Aorta (tissue), 5 donors: ENCODE measurements around the gene HCK. TPM values are rescaled to one million over a fixed set of nuclear protein-coding genes. Genes with fewer than 3 reads are reported as not detected.
"Not testable (repeated sequence)": the region's sequence is repeated elsewhere in the genome, so short reads cannot be mapped to it uniquely, and the experiment has no call there.

Source experiments
- ATAC-seq: fragments of 200-7000 bp; cut with Tn5 transposase; one replicate; pipeline ENCODE4 v1.9.1; 2022; ENCODE audit warnings: moderate library complexity; ENCODE audit not compliant: low FRiP score
- DNase-seq, 2 donors: peaks; one replicate each; pipeline ENCODE4 v3.0.0-alpha.2; 2020
- H3K27ac ChIP-seq, 2 donors: one replicate each; pipeline ENCODE4 v1.5.1; 2013; ENCODE audit warnings: low read length in 2 of 2, mild to moderate bottlenecking in 2 of 2, moderate library complexity in 2 of 2, control low read depth in 1 of 2, inconsistent platforms in 1 of 2, low read depth in 1 of 2
- H3K27me3 ChIP-seq, 2 donors: one replicate each; pipeline ENCODE4 v1.6.1; 2013; ENCODE audit warnings: control low read depth in 1 of 2, low read length in 1 of 2, mild to moderate bottlenecking in 1 of 2, moderate library complexity in 1 of 2; ENCODE audit not compliant: insufficient read depth in 2 of 2, control insufficient read depth in 1 of 2
- H3K36me3 ChIP-seq, 2 donors: one replicate each; pipeline ENCODE4 v1.6.1; 2013; ENCODE audit warnings: control low read depth in 1 of 2, low read length in 1 of 2, mild to moderate bottlenecking in 1 of 2; ENCODE audit not compliant: insufficient read depth in 2 of 2, control insufficient read depth in 1 of 2
- H3K4me1 ChIP-seq, 2 donors: one replicate each; pipeline ENCODE4 v1.6.1; 2013; ENCODE audit warnings: low read length in 2 of 2, control low read depth in 1 of 2, mild to moderate bottlenecking in 1 of 2, moderate library complexity in 1 of 2; ENCODE audit not compliant: insufficient read depth in 2 of 2, control insufficient read depth in 1 of 2
- H3K4me3 ChIP-seq, 2 donors: one replicate each; pipeline ENCODE4 v1.5.1; 2013; ENCODE audit warnings: low read length in 2 of 2, control low read depth in 1 of 2, mild to moderate bottlenecking in 1 of 2
- H3K9me3 ChIP-seq: one replicate; pipeline ENCODE4 v1.6.1; 2013; ENCODE audit warnings: mild to moderate bottlenecking, low read length; ENCODE audit not compliant: control insufficient read depth
- WGBS, 2 donors: extraction: QIAGEN DNeasy Blood & Tissue Kit; methylation state at CpG; one replicate each; pipeline ENCODE4 v1.1.7; 2013; 5-methylcytosine and 5-hydroxymethylcytosine counted together
- intact Hi-C, 2 donors: fragments of 100-400 bp; cut with DNase I; formaldehyde crosslinking; loops; one replicate each; pipeline versions ENCODE4 v1.14.2 to v1.15.0; 2022
- polyA plus RNA-seq, 2 donors: library from polyadenylated mRNA; stranded (reverse); fragments of 200-250 nt; gene quantifications; one replicate each; pipeline ENCODE4 v1.2.3, GENCODE V29; 2013
- total RNA-seq, 2 donors: library from RNA; stranded (reverse); fragmentation: NEBNext Ultra II Directional; extraction: Animal tissue kit (Norgen Biotek cat#: 25700); gene quantifications; one replicate each; pipeline ENCODE4 v1.2.1, GENCODE V29; 2021
- donor health status: healthy with polysubstance abuse.
- donor health status: Bipolar disorder and iron deficiency.
- donor health status: DM: no; HTN: no; CAD: no.
- donor health status: DM: no; HTN: no; CAD: no.
- donor health status: DM: yes; HTN: yes; CAD: no.

Gene HCK
- total and polyA plus RNA-seq, 4 donors: 4.0 to 28.6 (median 20.3) TPM

DNA sequence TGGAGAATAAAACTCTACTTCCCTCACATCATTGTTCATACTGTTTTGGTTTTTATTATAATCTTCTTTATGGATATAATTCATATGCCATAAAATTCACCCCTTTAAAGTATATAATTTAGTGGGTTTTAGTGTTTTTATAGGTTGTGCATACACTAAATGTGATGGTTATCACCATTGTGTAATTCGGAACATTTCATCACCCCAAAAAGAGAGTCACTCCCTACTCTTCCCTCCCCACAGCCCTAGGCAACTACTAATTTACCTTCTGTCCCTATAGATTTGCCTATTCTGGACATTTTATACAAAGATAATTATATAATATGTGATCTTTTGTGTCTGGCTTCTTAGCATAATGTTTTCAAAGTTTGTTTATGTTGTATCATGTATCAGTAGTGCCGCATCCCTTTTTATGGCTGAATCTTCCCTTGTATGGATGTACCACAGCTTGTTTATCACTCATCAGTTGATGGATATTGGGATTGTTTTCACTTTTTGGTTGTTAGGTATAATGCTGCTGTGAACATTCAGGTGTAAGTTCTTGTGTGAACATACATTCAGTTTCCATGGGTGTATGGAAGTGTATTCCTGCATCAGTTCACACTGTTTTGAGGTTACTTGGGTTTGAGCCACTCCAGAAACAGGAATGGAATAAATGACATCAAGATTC, 61.7 kb downstream of the HCK start:
- H3K27ac ChIP-seq: no peak overlapping the region
- WGBS, 2 donors: 85 to 94% methylated on average over 2 of the region's 2 CpGs
- ATAC-seq: no peak
- H3K4me1 ChIP-seq: peaks cover 4 to 6% of the 10 kb centered on the region in 2 donors
- intact Hi-C loops: no loop called here
- H3K36me3 ChIP-seq: no peaks in the 10 kb centered on the region
- H3K4me3 ChIP-seq: no peak overlapping the region
- no peaks in the 10 kb centered on the region for H3K9me3 ChIP-seq
- no peak for DNase-seq
- H3K27me3 ChIP-seq: no peaks in the 10 kb centered on the region

DNA sequence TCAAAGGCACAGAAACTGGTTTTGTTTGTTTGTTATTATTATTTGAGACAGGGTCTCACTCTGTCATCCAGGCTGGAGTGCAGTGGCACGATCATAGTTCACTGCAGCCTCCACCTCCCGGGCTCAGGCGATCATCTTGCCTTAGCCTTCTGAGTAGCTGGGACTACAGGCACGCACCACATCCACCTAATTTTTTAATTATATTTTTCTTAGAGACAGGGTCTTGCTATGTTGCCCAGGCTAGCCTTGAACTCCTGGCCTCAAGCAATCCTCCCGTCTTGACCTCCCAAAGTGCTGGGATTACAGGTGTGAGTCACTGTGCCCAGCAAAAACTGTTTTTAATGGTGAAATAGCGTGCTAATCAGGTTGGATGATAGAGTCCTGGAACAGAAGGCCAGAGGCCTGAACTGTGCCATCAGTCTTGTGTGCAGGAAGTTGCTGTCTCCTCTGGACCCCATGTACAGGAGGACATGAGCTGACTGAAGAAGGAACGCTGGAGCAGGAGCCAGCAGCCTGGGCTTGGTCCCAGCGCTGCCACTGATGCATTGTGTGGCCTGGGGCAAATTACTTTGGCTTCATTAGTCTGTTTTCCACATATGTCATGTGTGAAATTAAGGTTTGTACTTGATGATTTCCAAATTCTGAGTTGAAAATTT, 62.4 kb downstream of the HCK start:
- ATAC-seq: no peak
- WGBS, 2 donors: 79 to 81% methylated on average over 8 of the region's 8 CpGs
- Histone ChIP-seq H3K9me3 (no peaks in the 10 kb centered on the region), H3K4me3 (no peak overlapping the region), H3K27me3 (no peaks in the 10 kb centered on the region), H3K36me3 (no peaks in the 10 kb centered on the region), H3K4me1 (peaks cover 4 to 6% of the 10 kb centered on the region in 2 donors), H3K27ac (no peak overlapping the region)
- DNase-seq: no peak
- intact Hi-C loops: no loop called here

DNA sequence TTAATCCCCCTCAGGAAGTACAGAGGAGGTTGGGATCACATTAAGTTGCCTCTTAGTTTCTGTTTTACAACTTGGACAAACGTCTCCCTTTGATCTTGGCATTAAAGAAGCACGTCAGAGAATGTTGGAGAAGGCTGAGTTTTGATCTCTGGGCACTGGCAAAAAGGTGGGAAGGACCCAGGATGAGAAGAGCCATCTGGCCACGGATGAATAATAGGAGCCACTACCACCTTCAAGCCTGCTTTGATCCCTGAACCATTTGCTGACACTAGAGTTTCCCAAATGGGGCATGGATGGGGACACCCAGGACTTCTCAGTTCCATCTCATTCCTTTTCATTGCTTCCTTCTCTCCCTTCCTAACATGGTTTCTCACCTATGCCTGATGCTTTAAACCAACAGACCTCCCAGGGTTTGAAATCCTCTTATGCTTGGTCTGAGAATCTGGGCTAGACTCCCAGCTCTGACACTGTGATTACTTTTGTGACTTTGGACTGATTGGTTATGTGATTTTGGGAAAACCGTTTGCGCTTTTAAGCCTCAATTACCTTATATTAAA, 63.2 kb downstream of the HCK start:
- H3K27me3 ChIP-seq: no peaks in the 10 kb centered on the region
- no peak for DNase-seq
- H3K4me3 ChIP-seq: no peak overlapping the region
- no peaks in the 10 kb centered on the region for H3K9me3 ChIP-seq
- no peaks in the 10 kb centered on the region for H3K36me3 ChIP-seq
- intact Hi-C loops: no loop called here
- ATAC-seq: no peak
- peaks cover 4 to 6% of the 10 kb centered on the region in 2 donors for H3K4me1 ChIP-seq
- WGBS, 2 donors: 39 to 54% methylated on average over 5 of the region's 5 CpGs
- H3K27ac ChIP-seq: no peak overlapping the region

DNA sequence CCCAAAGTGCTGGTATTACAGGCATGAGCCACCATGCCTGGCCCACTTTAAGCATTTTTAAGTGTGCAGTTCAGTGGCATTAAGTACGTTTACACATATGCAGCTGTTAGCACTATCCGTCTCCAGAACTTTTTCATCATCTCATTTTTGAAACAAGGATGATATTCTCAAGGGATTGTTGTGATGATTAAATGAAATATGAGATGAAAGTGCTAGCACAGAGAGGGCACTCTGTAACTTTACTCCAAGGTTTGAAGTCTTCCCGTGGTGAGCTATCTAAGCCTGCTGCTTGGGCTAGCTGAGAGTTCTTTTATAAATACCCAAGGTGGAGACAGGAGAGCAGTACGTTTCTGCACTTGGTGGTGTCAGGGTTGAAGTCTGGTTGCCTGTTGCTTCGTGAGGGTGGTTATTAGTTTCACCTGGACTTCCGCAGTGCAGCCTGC, 64.1 kb downstream of the HCK start:
- Histone ChIP-seq H3K36me3 (no peaks in the 10 kb centered on the region), H3K4me1 (peaks cover 0 to 2% of the 10 kb centered on the region in 2 donors), H3K9me3 (no peaks in the 10 kb centered on the region), H3K27ac (no peak overlapping the region), H3K27me3 (no peaks in the 10 kb centered on the region), H3K4me3 (no peak overlapping the region)
- no peak for DNase-seq
- WGBS, 2 donors: 63 to 71% methylated on average over 6 of the region's 6 CpGs
- intact Hi-C loops: no loop called here
- no peak for ATAC-seq

DNA sequence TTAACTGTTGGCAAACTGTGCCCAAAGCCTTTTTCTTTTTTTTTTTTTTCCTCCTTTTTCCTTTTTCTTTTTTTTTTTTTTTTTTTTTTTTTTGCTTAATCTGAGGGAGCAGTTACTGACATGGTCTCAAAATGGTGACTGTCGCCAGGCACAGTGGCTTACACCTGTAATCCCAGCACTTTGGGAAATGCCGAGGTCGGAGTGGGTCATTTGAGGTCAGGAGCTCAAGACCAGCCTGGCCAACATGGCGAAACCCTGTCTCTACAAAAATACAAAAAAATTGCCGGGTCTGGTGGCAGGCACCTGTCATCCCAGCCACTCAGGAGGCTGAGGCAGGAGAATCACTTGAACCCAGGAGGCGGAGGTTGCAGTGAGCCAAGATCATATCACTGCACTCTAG, 64.8 kb downstream of the HCK start:
- intact Hi-C loops: not testable (repeated sequence)

DNA sequence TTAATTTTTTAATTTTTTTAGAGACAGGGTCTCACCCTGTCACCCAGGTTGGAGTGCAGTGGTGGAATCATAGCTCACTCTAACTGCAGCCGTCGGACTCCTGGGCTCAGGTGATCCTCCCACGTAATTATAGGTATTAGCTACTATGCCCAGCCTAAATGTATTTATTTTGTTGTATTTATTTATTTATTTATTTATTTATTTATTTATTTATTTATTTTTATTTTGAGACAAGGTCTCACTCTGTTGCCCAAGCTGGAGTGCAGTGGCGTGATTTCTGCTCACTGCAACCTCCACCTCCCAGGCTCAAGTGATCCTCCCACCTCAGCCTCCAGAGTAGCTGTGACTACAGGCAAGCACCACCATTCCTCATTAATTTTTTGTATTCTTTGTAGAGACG, 66.4 kb downstream of the HCK start:
- H3K4me1 ChIP-seq, H3K4me3 ChIP-seq, H3K27me3 ChIP-seq, H3K27ac ChIP-seq, DNase-seq, ATAC-seq, intact Hi-C loops, H3K36me3 ChIP-seq, H3K9me3 ChIP-seq: not testable (repeated sequence)
- 93 to 96% methylated on average over 5 of the region's 5 CpGs for WGBS, 2 donors

More for the DNA sequence above, 64.8 kb downstream of the HCK start:
- not testable (repeated sequence) for H3K27me3 ChIP-seq, H3K4me1 ChIP-seq, H3K36me3 ChIP-seq, ATAC-seq, H3K9me3 ChIP-seq, H3K27ac ChIP-seq, DNase-seq, H3K4me3 ChIP-seq
- 84 to 86% methylated on average over 6 of the region's 6 CpGs for WGBS, 2 donors

DNA sequence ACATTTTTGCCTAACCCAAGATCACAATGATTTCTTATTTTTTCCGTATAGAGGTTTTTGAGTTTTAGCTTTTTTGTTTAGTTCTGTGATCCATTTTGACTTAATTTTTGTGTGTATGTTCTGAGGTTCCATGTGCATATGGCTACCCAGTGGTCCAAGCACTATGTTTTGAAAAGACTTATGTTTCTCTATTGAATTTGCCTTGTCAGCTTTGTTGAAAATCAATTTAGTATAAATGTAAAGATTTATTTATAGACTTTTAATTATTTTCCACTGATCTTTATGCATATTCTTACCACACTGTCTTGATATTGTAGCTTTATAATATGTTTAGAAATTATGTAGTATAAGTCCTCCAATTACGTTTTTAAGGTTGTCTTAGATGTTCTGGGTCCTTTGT, 67.7 kb downstream of the HCK start:
- Histone ChIP-seq H3K4me3 (no peak overlapping the region), H3K27ac (no peak overlapping the region), H3K9me3 (no peaks in the 10 kb centered on the region), H3K36me3 (no peaks in the 10 kb centered on the region), H3K27me3 (no peaks in the 10 kb centered on the region), H3K4me1 (peaks cover 1 to 2% of the 10 kb centered on the region in 2 donors)
- DNase-seq (no peak), ATAC-seq (no peak)
- intact Hi-C loops: no loop called here
- WGBS, 2 donors: 92 to 97% methylated on average over 2 of the region's 2 CpGs

DNA sequence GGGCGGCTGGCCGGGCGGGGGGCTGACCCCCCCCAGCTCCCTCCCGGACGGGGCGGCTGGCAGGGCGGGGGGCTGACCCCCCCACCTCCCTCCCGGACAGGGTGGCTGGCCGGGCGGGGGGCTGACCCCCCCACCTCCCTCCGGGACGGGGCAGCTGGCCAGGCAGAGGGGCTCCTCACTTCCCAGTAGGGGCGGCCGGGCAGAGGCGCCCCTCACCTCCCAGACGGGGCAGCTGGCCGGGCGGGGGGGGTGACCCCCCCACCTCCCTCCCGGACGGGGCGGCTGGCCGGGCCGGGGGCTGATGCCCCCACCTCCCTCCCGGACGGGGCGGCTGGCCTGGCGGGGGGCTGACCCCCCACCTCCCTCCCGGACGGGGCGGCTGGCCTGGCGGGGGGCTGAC, 69.9 kb downstream of the HCK start:
- DNase-seq, H3K27me3 ChIP-seq, ATAC-seq, H3K27ac ChIP-seq, H3K9me3 ChIP-seq, H3K4me1 ChIP-seq, H3K4me3 ChIP-seq, H3K36me3 ChIP-seq, intact Hi-C loops: not testable (repeated sequence)
- WGBS, 2 donors: 93 to 95% methylated on average over 13 to 30 of the region's 31 CpGs

DNA sequence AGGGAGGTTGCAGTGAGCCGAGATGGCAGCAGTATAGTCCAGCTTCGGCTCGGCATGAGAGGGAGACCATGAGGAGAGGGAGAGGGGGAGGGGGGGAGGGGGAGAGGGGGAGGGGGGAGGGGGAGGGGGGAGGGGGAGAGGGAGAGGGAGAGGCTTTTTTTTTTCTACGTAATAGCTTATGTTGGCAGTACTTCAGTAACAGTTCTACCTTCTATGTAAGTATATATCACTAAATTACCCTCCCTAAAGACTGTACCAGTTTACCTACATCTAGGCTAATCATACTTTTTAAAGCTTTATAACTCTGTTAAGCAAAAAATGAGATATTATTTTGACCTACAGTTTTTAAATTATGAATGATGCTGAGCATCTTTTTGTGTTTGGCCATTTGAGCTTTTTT, 71.0 kb downstream of the HCK start:
- intact Hi-C loops: no loop called here
- ATAC-seq (no peak), DNase-seq (no peak)
- Histone ChIP-seq H3K4me3 (no peak overlapping the region), H3K36me3 (no peaks in the 10 kb centered on the region), H3K4me1 (peaks cover 0 to 1% of the 10 kb centered on the region in 2 donors), H3K27me3 (no peaks in the 10 kb centered on the region), H3K27ac (no peak overlapping the region), H3K9me3 (no peaks in the 10 kb centered on the region)
- WGBS, 2 donors: 81 to 100% methylated on average over 1 of the region's 4 CpGs
